Measurements from ENCODE around the gene PCK2. TPM values are rescaled to one million over a fixed set of nuclear protein-coding genes. Genes with fewer than 3 reads are reported as not detected.

PCK2 gene
- total RNA-seq, 1 experiment from 2014 or later, result 48.9 TPM

DNA sequence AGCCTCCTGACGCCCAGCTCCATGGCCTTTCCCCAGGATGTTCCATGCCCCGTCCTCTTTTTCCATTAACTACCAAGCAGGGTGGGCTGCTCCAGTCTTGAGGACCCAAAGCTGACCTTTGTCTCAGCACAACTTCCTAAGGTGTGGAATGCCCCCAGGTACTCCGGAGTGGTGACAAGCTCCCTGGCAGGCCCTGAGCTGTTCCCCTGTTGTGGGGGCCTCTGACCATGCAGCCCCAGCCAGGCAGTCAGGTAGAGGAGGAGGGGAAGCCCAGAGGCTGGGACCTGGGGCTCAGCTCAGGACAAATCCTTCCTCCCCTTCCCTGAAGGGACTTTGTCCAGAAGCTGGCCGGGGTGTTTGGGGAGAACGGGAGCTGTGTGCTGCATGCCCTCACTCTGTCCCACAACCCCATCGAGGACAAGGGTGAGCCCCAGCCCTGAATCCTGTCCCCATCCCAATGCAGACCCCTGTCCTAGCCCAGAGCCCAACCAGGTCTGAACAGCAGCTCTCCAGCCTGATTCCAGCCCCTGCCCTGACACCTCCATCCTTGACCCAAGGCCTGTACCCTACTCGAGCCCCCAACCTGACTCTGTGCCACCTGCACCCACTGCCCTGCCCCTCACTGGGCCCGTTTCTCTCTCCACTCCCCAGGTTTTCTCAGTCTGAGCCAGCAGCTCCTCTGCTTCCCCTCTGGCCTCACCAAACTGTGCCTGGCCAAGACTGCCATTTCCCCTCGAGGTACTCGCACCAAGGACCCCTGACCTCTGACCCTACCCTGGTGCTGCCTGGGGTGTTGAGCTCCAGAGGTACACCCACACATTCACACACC lies 37.9 kb upstream of the PCK2 start:
- peaks cover 8% of the 10 kb centered on the region for H3K23me2 ChIP-seq (ENCODE audit: insufficient read length, low read depth, low read length, poor library complexity, severe bottlenecking)
- H2BK12ac ChIP-seq (ENCODE audit: insufficient read length, low read depth, low read length), result no peak overlapping the region
- H2BK120ac ChIP-seq (ENCODE audit: low read depth, low read length, poor library complexity, severe bottlenecking), result no peak overlapping the region
- H3K4me1 ChIP-seq (ENCODE audit: insufficient read depth, low read length), result no peaks in the 10 kb centered on the region
- no peak overlapping the region for H2BK15ac ChIP-seq (ENCODE audit: low read depth, low read length)
- H4K91ac ChIP-seq (ENCODE audit: insufficient read length, low read depth, low read length), result no peak overlapping the region
- Mint-ChIP-seq H3K9me3 (no peaks in the 10 kb centered on the region), H3K27ac (peak overlapping the region in 2 of 3 experiments; percentile 79 to 84; a peak in 2 of 7 replicates), H3K4me3 (no peak overlapping the region), H3K27me3 (ENCODE audit: low read depth) (peaks cover 3% of the 10 kb centered on the region), H3K4me1 (peaks cover 11 to 17% of the 10 kb centered on the region in 2 experiments), H3K36me3 (ENCODE audit: insufficient read depth in 1 of 3, low read depth in 3 of 3) (peaks cover 3 to 9% (median 7%) of the 10 kb centered on the region in 3 experiments; a peak in 6 of 7 replicates)
- H3K18ac ChIP-seq (ENCODE audit: insufficient read length, low read depth, low read length), result no peak overlapping the region
- H3K79me1 ChIP-seq (ENCODE audit: insufficient read depth, low read depth, low read length, poor library complexity, severe bottlenecking), result no peaks in the 10 kb centered on the region
- no CpG with 5 or more reads among the region's 10 CpGs for WGBS (ENCODE audit: extremely low coverage, insufficient read length, low lambda C conversion rate)
- no peak overlapping the region for H3K56ac ChIP-seq (ENCODE audit: insufficient read length, low read depth, low read length)
- TF ChIP-seq, protein P1, sequence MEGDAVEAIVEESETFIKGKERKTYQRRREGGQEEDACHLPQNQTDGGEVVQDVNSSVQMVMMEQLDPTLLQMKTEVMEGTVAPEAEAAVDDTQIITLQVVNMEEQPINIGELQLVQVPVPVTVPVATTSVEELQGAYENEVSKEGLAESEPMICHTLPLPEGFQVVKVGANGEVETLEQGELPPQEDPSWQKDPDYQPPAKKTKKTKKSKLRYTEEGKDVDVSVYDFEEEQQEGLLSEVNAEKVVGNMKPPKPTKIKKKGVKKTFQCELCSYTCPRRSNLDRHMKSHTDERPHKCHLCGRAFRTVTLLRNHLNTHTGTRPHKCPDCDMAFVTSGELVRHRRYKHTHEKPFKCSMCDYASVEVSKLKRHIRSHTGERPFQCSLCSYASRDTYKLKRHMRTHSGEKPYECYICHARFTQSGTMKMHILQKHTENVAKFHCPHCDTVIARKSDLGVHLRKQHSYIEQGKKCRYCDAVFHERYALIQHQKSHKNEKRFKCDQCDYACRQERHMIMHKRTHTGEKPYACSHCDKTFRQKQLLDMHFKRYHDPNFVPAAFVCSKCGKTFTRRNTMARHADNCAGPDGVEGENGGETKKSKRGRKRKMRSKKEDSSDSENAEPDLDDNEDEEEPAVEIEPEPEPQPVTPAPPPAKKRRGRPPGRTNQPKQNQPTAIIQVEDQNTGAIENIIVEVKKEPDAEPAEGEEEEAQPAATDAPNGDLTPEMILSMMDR (conservative IDR thresholded peaks at IDR 0.05), result no peak
- H2BK5ac ChIP-seq (ENCODE audit: insufficient read length, low read length), result no peak overlapping the region
- no peaks in the 10 kb centered on the region for H3K27me3 ChIP-seq (ENCODE audit: insufficient read depth, low read length)
- H4K5ac ChIP-seq (ENCODE audit: insufficient read length, low read depth, low read length), result no peak overlapping the region
- no peak overlapping the region for H3K23ac ChIP-seq (ENCODE audit: insufficient read length, low read depth, low read length)
- no peak overlapping the region for H3K27ac ChIP-seq (ENCODE audit: insufficient read length, low read depth, low read length)
- H3K14ac ChIP-seq (ENCODE audit: insufficient read depth, low read length), result no peak overlapping the region
- no peak overlapping the region for H4K8ac ChIP-seq (replicated peaks; ENCODE audit: insufficient read length, low read depth, low read length)
- no peak overlapping the region for H3T11ph ChIP-seq (ENCODE audit: low read length)
- no peak overlapping the region for H3K9ac ChIP-seq (ENCODE audit: extremely low read depth, insufficient read length, low read length)
- no peaks in the 10 kb centered on the region for H3K9me3 ChIP-seq (ENCODE audit: control insufficient read depth, low read depth, low read length)
- H3K4me2 ChIP-seq (ENCODE audit: insufficient read depth, insufficient read length, low read length), result no peak overlapping the region
- peaks cover 2% of the 10 kb centered on the region for H4K20me1 ChIP-seq (ENCODE audit: control insufficient read depth, insufficient read depth, insufficient read length)
- no peak for DNase-seq
- no peak overlapping the region for H2BK20ac ChIP-seq (ENCODE audit: low read depth, low read length, poor library complexity, severe bottlenecking)
- H3K4ac ChIP-seq (ENCODE audit: low read depth, low read length), result no peak overlapping the region
- H3K79me2 ChIP-seq (ENCODE audit: insufficient read depth, low read length), result no peaks in the 10 kb centered on the region
- no peak overlapping the region for H2AFZ ChIP-seq (ENCODE audit: low read length)
- no peak overlapping the region for H2AK5ac ChIP-seq (ENCODE audit: insufficient read length, low read length)

Measured in H9 (cell line).